Tibial nerve (tissue), 4 donors: Measurements from ENCODE around the gene PCDHA9. TPM values are rescaled to one million over a fixed set of nuclear protein-coding genes. Genes with fewer than 3 reads are reported as not detected.
A peak's percentile ranks its signal among the peaks of the same experiment; 100 is the strongest.
"Not testable (repeated sequence)": the region's sequence is repeated elsewhere in the genome, so short reads cannot be mapped to it uniquely, and the experiment has no call there.

ENCODE experiments used
- DNase-seq, 2 donors: peaks; one replicate each; pipeline ENCODE4 v3.0.0-alpha.2; 2019; ENCODE audit warnings: low spot score in 2 of 2
- H3K27ac ChIP-seq, 4 donors: fragments of 200-600 bp; sonication (generic) in 3 of 4; one replicate each; pipeline ENCODE4 v1.5.1; 2017 to 2019; ENCODE audit warnings: mild to moderate bottlenecking in 1 of 4
- H3K27me3 ChIP-seq, 2 donors: fragments of 200-600 bp; sonication (generic) in 1 of 2; one replicate each; pipeline versions ENCODE4 v1.5.1 to v1.6.0; 2017 to 2019
- H3K36me3 ChIP-seq, 3 donors: fragments of 200-600 bp; sonication (generic); one replicate each; pipeline ENCODE4 v1.5.1; 2018 to 2019
- H3K4me1 ChIP-seq, 4 donors: fragments of 200-600 bp; sonication (generic) in 3 of 4; one replicate each; pipeline ENCODE4 v1.5.1; 2017 to 2019
- H3K4me3 ChIP-seq, 4 donors: fragments of 200-600 bp; sonication (generic) in 3 of 4; one replicate each; pipeline ENCODE4 v1.5.1; 2017 to 2019; ENCODE audit warnings: mild to moderate bottlenecking in 1 of 4, moderate library complexity in 1 of 4
- H3K9me3 ChIP-seq, 4 donors: fragments of 200-600 bp; sonication (generic) in 3 of 4; one replicate each; pipeline ENCODE4 v1.5.1; 2017 to 2019
- EP300 ChIP-seq, 2 donors: sonication (generic); formaldehyde crosslinking; IDR thresholded peaks; one replicate each; pipeline ENCODE4 v1.6.1; 2017; ENCODE audit warnings: antibody characterized with exemption in 2 of 2, mild to moderate bottlenecking in 1 of 2
- POLR2A ChIP-seq, 2 donors: fragments of 450-650 bp; IDR thresholded peaks; one replicate each; pipeline ENCODE4 v1.6.1; 2017; ENCODE audit warnings: antibody characterized with exemption in 2 of 2, mild to moderate bottlenecking in 2 of 2, moderate library complexity in 2 of 2
- WGBS, 2 donors: methylation state at CpG; one replicate each; pipeline ENCODE4 v1.1.5; 2018; 5-methylcytosine and 5-hydroxymethylcytosine counted together
- total RNA-seq, 4 donors: library from RNA; depleted of rRNA; stranded (reverse); fragments of >200 nt; gene quantifications; one replicate each; pipeline ENCODE4 v1.1.0, GENCODE V29; 2016
- TF ChIP-seq, protein P1 (sequence below), 5 experiments: fragments of 200-600 bp in 3 of 5; fragments of 450-650 bp in 2 of 5; sonication (generic) in 3 of 5; IDR thresholded peaks; one replicate each; pipeline ENCODE4 v1.5.1; 2016 to 2019; ENCODE audit warnings: antibody characterized with exemption in 5 of 5, mild to moderate bottlenecking in 3 of 5, moderate library complexity in 2 of 5

The PCDHA9 gene
- total RNA-seq, 4 donors from 2014 or later = 0.39 to 1.8 (median 0.64) TPM

- Histone ChIP-seq H3K9me3 (peaks cover 0 to 52% (median 6%) of the 10 kb centered on the region in 4 donors), H3K27me3 (no peaks in the 10 kb centered on the region), H3K36me3 (no peaks in the 10 kb centered on the region), H3K4me1 (no peaks in the 10 kb centered on the region), H3K4me3 (no peak overlapping the region), H3K27ac (no peak overlapping the region)
- no peak for DNase-seq
- 61 to 64% methylated on average over 12 to 33 of the region's 38 CpGs for WGBS, 2 donors
- no peak for TF ChIP-seq POLR2A (IDR thresholded peaks at IDR 0.05)
- TF ChIP-seq, protein P1, sequence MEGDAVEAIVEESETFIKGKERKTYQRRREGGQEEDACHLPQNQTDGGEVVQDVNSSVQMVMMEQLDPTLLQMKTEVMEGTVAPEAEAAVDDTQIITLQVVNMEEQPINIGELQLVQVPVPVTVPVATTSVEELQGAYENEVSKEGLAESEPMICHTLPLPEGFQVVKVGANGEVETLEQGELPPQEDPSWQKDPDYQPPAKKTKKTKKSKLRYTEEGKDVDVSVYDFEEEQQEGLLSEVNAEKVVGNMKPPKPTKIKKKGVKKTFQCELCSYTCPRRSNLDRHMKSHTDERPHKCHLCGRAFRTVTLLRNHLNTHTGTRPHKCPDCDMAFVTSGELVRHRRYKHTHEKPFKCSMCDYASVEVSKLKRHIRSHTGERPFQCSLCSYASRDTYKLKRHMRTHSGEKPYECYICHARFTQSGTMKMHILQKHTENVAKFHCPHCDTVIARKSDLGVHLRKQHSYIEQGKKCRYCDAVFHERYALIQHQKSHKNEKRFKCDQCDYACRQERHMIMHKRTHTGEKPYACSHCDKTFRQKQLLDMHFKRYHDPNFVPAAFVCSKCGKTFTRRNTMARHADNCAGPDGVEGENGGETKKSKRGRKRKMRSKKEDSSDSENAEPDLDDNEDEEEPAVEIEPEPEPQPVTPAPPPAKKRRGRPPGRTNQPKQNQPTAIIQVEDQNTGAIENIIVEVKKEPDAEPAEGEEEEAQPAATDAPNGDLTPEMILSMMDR (IDR thresholded peaks at IDR 0.05) = no peak
- no peak for TF ChIP-seq EP300 (IDR thresholded peaks at IDR 0.05)
Observed at GRCh38 chr5:140823475-140823874, 24.7 kb upstream of the PCDHA9 start.

DNA sequence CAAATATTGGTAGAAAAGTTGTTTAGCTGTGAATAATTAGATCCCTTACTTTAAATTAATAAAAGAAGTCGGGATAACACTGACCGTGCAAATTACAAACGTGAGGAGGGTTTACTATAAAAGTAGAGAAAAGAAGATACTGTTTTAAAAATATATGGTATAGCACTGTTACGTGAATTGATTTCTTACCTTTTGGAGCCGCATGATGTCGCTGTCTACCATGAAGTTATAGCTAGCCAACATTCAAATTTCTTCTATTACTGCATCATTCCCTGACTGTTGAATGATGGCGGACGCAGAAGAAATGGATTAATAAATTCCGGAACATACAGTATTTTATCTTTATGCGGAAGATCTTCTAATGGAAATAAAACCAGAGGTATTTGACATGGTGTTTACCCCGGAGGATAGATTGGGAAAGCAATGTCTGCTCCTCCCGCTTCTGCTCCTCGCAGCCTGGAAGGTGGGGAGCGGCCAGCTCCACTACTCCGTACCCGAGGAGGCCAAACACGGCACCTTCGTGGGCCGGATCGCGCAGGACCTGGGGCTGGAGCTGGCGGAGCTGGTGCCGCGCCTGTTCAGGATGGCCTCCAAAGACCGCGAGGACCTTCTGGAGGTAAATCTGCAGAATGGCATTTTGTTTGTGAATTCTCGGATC lies 20.3 kb upstream of the PCDHA9 start, which contains the start of gene PCDHA6:
TSS of gene PCDHA6 (plus strand) at position 257 of the 658 bp plus-strand sequence. CDS start at position 389, 132 bp downstream.
- H3K27me3 ChIP-seq = no peaks in the 10 kb centered on the region
- H3K36me3 ChIP-seq = peaks cover 0 to 10% (median 0%) of the 10 kb centered on the region in 3 donors
- peaks cover 0 to 62% (median 4%) of the 10 kb centered on the region in 4 donors for H3K9me3 ChIP-seq
- H3K4me3 ChIP-seq = peak within 1 kb of the TSS in 1 of 4 donors; percentile 34
- DNase-seq = no peak
- TF ChIP-seq POLR2A (IDR thresholded peaks at IDR 0.05) = no peak
- TF ChIP-seq, protein P1 (IDR thresholded peaks at IDR 0.05) = peak in 1 of 5 experiments; percentile 15
- no peak within 1 kb of the TSS for H3K27ac ChIP-seq
- no peaks in the 10 kb centered on the region for H3K4me1 ChIP-seq
- WGBS, 2 donors = 21% methylated on average over 27 of the region's 27 CpGs

DNA sequence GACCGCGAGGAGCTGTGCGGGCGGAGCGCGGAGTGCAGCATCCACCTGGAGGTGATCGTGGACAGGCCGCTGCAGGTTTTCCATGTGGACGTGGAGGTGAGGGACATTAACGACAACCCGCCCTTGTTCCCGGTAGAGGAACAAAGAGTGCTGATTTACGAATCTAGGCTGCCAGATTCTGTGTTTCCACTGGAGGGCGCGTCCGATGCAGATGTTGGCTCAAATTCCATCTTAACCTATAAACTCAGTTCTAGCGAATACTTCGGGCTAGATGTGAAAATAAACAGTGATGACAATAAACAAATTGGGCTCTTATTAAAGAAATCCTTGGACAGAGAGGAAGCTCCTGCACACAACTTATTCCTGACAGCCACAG lies 19.8 kb upstream of the PCDHA9 start:
- 28 to 31% methylated on average over 17 to 18 of the region's 18 CpGs for WGBS, 2 donors
- Histone ChIP-seq H3K4me3 (peak overlapping the region in 1 of 4 donors; percentile 34), H3K9me3 (peaks cover 0 to 57% (median 4%) of the 10 kb centered on the region in 4 donors)

GRCh38 chr5:140829511-140830501 lies 18.4 kb upstream of the PCDHA9 start:
- not testable (repeated sequence) for H3K4me1 ChIP-seq, H3K4me3 ChIP-seq, H3K27me3 ChIP-seq, H3K27ac ChIP-seq, DNase-seq, H3K36me3 ChIP-seq
- 38 to 50% methylated on average over 37 to 91 of the region's 106 CpGs for WGBS, 2 donors
- H3K9me3 ChIP-seq = peaks cover 0 to 55% (median 6%) of the 10 kb centered on the region in 4 donors

More for the DNA sequence above, 19.8 kb upstream of the PCDHA9 start:
- Histone ChIP-seq H3K27me3 (no peaks in the 10 kb centered on the region), H3K4me1 (no peaks in the 10 kb centered on the region), H3K27ac (no peak overlapping the region), H3K36me3 (peaks cover 0 to 10% (median 0%) of the 10 kb centered on the region in 3 donors)
- DNase-seq = no peak
- TF ChIP-seq POLR2A (IDR thresholded peaks at IDR 0.05) = no peak
- TF ChIP-seq, protein P1 (IDR thresholded peaks at IDR 0.05) = no peak
- no peak for TF ChIP-seq EP300 (IDR thresholded peaks at IDR 0.05)

GRCh38 chr5:140833993-140834392 lies 14.2 kb upstream of the PCDHA9 start, which contains the start of gene PCDHA7:
Gene PCDHA7 (plus strand): TSS chr5:140834269. CDS start chr5:140834384, 115 bp downstream.
- 10 to 19% methylated on average over 8 of the region's 8 CpGs for WGBS, 2 donors
- peak within 1 kb of the TSS in 1 of 4 donors; percentile 41 for H3K4me3 ChIP-seq
- no peaks in the 10 kb centered on the region for H3K27me3 ChIP-seq

GRCh38 chr5:140834439-140835008 lies 13.7 kb upstream of the PCDHA9 start:
- H3K27ac ChIP-seq, H3K27me3 ChIP-seq, DNase-seq, H3K4me1 ChIP-seq: not testable (repeated sequence)
- Histone ChIP-seq H3K9me3 (peaks cover 0 to 45% (median 4%) of the 10 kb centered on the region in 4 donors), H3K36me3 (peaks cover 0 to 13% (median 0%) of the 10 kb centered on the region in 3 donors), H3K4me3 (peak overlapping the region in 1 of 4 donors; percentile 41)
- WGBS, 2 donors = 8 to 21% methylated on average over 7 to 25 of the region's 38 CpGs

More at GRCh38 chr5:140833993-140834392, 14.2 kb upstream of the PCDHA9 start, which contains the start of gene PCDHA7:
- no peaks in the 10 kb centered on the region for H3K4me1 ChIP-seq
- TF ChIP-seq, protein P1 (IDR thresholded peaks at IDR 0.05) = peak in 1 of 5 experiments; percentile 5
- no peak for TF ChIP-seq POLR2A (IDR thresholded peaks at IDR 0.05)
- DNase-seq = no peak
- peaks cover 0 to 16% (median 0%) of the 10 kb centered on the region in 3 donors for H3K36me3 ChIP-seq
- peaks cover 0 to 50% (median 4%) of the 10 kb centered on the region in 4 donors for H3K9me3 ChIP-seq
- no peak within 1 kb of the TSS for H3K27ac ChIP-seq
